Activated T-cell treated with anti-CD3 and anti-CD28 coated beads, Interleukin-2, amount 50 U/mL, for 24 hours (primary cell): ENCODE results near the gene SCMH1.

Source experiments
- DNase-seq: peaks from one replicate; pipeline ENCODE4 v3.0.0-alpha.2; 2020
- H3K27ac Mint-ChIP-seq: 2 replicates; pipeline ENCODE4 v1.8.0; 2020; ENCODE audit warnings: mild to moderate bottlenecking, mixed read lengths
- H3K27me3 Mint-ChIP-seq: 2 replicates; pipeline ENCODE4 v1.8.0; 2020; ENCODE audit warnings: mixed read lengths
- H3K36me3 Mint-ChIP-seq: 2 replicates; pipeline ENCODE4 v1.8.0; 2020; ENCODE audit warnings: low read depth, mixed read lengths
- H3K4me1 Mint-ChIP-seq: 2 replicates; pipeline ENCODE4 v1.8.0; 2020; ENCODE audit warnings: low read depth, mixed read lengths
- H3K4me3 Mint-ChIP-seq: 2 replicates; pipeline ENCODE4 v1.8.0; 2020; ENCODE audit warnings: mild to moderate bottlenecking, moderate library complexity, mixed read lengths
- H3K9me3 Mint-ChIP-seq: 2 replicates; pipeline ENCODE4 v1.8.0; 2020; ENCODE audit warnings: mixed read lengths

The SCMH1 gene

DNA sequence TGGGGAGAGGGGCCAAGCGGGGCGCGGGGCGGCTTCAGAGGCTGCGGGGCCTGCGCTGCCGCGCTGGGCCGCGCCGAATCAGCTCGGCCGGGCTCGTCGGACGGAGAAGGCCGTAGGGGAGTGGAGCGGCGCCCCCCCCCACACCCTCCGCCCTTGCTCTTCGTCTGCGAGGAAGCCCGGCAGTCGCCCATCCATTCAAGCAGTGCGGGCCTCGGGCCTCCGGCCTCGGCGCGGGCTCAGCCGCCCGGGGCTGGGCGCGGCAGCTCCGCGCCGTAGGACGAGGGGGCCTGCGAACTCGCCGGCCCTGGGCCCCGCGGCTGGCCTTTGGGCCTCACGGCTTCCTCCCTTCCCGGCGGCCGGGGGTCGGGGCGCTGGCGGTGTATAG is 262.0 kb downstream of the SCMH1 start:
- H3K4me3 Mint-ChIP-seq = peak overlapping the region; percentile 92
- H3K27ac Mint-ChIP-seq = peak overlapping the region; percentile 97
- H3K9me3 Mint-ChIP-seq = no peaks in the 10 kb centered on the region
- peaks cover 49% of the 10 kb centered on the region for H3K36me3 Mint-ChIP-seq
- DNase-seq = peak; percentile 73
- H3K27me3 Mint-ChIP-seq = no peaks in the 10 kb centered on the region
- H3K4me1 Mint-ChIP-seq = peaks cover 54% of the 10 kb centered on the region

GRCh38 chr1:40979241-40980067 is 262.7 kb downstream of the SCMH1 start, which contains the start of gene CTPS1:
TSS of gene CTPS1 (plus strand) at chr1:40979696. CDS start at chr1:40983291, 3,595 bp downstream.
- Mint-ChIP-seq H3K4me3 (peak within 1 kb of the TSS; percentile 92), H3K27ac (peak within 1 kb of the TSS; percentile 97), H3K4me1 (peaks cover 48% of the 10 kb centered on the region), H3K36me3 (peaks cover 42% of the 10 kb centered on the region), H3K9me3 (no peaks in the 10 kb centered on the region), H3K27me3 (no peaks in the 10 kb centered on the region)
- DNase-seq = peak; percentile 99

DNA sequence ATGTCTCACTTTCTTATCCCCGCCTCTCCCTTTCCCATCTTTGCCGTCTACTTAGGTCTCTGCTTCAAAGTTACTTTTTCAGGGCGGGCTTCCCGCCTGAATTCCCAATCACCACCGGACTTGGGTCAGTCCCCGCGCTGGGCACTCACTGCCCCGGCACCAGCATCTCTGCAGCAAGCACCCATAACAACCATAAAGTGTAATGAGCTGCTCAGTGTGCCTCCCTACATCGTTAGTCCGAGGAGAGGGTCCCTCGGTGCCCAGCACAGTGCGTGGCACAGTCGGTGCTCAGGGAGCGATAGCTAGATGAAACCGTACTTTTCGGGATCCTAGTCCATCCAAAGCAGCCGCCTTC is 263.2 kb downstream of the SCMH1 start:
- Mint-ChIP-seq H3K4me3 (peak overlapping the region; percentile 84), H3K27ac (peak overlapping the region; percentile 96), H3K9me3 (no peaks in the 10 kb centered on the region), H3K27me3 (no peaks in the 10 kb centered on the region), H3K36me3 (peaks cover 37% of the 10 kb centered on the region), H3K4me1 (peaks cover 45% of the 10 kb centered on the region)
- no peak for DNase-seq

- no peak overlapping the region for H3K27ac Mint-ChIP-seq
- no peak for DNase-seq
- H3K4me1 Mint-ChIP-seq = peaks cover 36% of the 10 kb centered on the region
- H3K9me3 Mint-ChIP-seq = no peaks in the 10 kb centered on the region
- no peak overlapping the region for H3K4me3 Mint-ChIP-seq
- no peaks in the 10 kb centered on the region for H3K27me3 Mint-ChIP-seq
- H3K36me3 Mint-ChIP-seq = peaks cover 25% of the 10 kb centered on the region
Measured at GRCh38 chr1:40977716-40978115, 264.4 kb downstream of the SCMH1 start.
